NCI-H146 treated with DMSO at 0.1 percent for 48 hours (cell line): ENCODE measurements around the gene COL8A1.

Experiments used
- DNase-seq: peaks from one replicate; lab custom pipeline; 2025; ENCODE audit not compliant: unreplicated experiment; lab: John Stamatoyannopoulos, UW

Gene COL8A1

DNA sequence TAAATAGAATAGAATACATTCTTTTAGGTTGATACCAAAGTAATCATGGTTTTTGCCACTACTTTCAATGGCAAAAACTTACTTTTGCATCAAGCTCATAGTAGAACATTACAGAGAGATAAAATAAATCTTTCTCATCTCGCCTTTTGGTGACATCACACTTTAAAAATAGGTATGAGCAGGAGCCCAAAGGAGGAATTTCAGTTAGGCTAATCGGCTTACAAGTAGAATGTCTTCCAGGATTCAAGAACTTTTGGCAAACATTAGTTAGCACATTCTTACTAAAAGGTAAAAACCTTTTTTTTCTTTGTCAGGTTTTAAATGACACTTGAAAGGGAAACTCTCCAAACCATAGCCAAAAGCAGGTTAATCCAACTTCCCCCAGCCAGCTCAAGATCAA, 119.6 kb downstream of the COL8A1 start:
- DNase-seq = no peak

DNA sequence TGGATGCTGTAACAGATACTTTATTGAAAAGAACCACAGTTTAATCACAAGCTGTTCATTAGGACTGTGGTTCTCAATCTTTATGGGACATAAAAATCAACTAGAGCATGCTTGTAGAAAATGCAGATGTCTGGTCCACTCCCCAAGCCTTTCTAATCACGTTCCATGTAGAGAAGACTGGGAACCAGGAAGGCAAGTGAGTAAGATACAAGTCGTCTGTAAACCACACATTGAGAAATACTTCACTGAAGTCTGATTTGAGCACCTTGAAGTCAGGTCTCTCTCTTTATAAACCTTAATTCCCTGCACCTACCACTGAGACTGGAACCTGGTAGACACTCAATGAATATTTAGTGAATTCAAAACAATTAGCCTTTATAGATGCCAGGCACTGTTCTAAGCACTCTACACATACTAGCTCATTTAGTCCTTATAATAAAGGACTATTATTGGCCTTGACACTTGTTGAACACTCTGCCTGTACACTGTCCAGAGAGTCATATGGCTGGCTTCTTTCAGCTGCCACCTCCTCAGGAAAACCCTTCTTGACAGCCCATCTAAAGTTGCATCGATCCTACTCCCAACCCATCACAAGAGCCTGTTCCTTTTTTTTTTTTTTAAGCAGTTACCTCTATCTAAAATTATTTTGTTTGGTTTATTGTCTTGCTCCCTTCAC, 120.2 kb downstream of the COL8A1 start:
- DNase-seq = no peak

DNA sequence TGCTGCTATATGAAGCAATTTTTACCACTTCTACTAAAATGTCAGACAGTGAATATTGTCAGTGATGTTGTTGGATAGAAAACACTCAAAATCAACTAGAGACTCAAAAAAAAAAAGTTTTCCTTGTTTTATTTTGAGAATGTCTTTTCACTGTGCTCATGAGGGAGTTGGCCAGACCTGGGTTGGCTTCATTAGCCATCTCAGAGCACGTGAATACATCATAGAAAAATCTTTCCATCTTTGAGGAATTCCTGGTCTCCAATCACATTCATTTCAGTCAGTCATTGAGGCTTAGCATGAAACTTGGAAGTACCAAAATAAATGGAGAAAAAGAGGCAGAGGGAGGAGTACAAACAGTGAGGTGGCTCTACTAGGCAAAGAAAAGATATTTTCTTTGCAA, 121.6 kb downstream of the COL8A1 start:
- DNase-seq = no peak

DNA sequence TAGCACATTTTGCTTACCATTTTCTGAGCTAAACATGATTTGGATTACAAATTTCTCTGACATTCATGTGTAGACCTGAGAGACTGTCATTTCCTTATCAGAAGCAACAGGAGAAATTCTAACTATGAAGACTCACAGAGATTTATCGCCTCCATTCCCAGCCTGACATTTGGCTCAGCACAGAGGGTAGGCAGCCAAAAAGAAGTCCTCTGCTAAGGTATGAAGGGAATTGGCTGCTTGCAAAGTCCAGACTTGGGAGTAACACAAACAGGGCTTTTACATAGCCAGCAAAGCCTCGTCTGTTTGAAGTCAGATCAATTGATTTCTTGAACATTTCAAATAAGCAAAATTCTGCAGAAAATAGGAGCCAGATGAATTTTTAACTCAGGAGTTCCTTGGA, 122.2 kb downstream of the COL8A1 start:
- DNase-seq = no peak

DNA sequence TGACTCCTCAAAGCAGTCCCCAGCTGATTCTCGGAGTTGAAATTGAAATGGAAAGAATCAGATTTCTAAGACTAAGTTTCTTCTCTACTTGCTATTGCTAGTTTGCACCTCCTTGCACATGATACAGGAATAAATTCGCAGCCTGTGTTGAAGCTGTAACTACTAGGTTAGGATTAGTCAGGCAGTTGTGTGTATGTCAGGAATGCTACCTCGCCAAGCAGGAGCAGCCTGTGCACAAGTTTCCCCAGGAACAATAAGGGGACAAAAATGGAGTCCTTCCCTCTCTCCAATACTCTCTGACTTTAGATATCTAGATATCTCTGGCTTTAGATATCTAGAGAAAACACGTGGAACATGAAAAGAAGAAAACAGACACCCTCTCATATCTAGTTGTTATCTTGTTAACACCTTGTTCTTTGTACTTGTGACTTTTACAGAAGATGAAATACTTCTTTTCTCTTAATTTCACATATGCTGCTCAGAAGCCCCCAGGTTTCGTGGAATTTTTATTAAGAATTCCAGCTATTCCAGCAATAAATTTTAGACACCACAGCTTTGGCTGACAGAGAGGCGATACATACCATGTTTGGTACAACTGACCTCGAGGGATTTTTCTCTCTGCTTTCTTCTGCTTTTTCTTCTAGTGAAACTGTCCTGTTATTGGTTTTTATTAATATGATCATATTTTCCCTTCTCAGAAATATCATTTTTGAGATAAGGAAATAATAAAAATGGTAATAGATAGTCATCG, 123.2 kb downstream of the COL8A1 start:
- DNase-seq = no peak

DNA sequence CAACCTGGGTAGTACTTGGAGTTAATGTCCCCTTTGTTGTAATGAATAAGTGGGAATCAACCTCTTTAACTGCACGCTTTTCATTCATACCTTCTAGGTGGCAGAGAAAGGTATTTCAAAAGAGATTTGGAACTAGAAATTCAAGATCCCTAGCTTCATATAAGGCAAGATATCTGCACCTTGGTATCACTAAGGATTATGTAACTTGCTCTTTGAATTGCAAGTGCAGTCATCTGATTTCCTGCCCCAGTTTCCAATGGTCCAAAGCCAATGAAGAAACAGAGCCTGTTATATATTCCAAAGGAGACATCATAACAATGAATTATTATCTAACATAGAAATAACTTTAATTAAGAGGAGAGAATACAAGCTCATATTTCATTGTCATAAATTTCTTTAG, 124.5 kb downstream of the COL8A1 start:
- no peak for DNase-seq

DNA sequence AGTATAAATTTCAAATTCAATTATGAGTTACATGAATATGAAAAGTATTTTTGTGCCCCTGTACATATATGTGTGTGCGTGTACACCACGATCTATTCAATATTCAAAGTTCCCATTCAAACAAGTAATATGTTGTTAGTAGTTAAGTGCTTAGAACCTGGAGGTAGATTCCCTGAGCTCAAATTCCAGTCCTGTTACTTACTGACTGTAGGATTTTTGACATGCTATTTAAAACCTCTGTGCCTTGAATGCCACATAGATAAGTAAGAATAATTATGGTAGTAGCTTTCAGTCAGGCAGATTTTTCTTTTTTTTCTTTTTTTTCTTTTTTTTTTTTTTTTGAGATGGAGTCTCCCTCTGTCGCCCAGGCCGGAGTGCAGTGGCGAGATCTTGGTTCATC, 126.0 kb downstream of the COL8A1 start:
- DNase-seq = no peak

DNA sequence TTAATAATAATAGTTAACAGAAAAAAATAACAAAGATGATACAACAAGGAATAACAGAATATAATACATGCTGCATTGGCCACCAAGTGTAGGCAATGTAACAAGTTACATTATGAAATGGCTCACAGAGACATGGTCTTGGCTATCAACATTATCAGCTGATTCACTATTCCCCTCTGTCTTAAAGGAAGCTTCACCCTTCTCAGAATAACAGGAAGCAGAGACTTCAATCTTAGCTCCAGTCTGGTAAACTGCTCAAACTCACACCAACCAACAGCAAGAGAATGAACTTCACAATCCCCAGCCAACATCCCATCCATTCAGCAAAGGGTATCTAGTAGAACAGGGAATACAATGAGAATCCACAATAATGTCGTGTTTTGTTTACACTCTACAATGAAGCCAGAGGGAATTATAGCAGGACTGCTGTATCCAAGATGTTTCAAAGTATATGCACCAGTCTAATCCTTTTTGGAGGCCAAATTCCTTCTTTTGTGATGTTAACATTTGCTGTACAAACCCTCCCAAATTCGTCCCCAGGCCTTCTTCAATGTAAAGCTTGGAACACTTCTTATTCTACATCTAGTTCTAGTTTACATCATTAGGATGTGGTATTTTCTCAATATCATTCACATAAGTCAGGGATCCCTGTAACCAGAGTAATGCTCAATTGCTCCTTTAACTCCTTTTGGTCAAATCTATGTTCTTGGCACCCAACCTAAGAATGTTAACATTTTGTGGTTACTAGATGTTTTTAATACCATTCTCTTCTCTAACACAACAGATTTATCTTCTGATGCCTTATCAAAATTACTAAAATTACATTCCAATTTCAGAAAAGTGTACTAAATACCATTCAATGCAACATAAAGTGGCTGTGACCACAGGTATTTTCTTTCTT, 126.9 kb downstream of the COL8A1 start:
- DNase-seq = no peak

DNA sequence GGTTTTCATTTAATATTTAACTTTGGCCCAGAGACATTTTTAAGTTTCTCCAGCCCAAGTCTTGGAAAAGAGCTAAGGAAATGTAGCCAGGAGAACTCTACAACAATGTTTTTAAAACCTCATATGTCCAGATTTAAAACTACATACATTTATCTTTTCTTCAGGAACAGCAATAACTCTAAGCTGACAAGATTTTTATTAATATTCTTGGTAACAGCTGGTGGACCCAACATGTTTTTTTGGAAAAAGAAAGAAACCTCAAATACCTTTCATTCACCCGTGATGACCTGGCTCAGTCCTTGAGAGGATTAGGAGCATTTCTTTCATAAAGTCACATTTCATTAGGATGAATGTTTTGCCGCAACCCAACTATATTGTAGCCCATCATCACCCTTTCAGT, 128.9 kb downstream of the COL8A1 start:
- no peak for DNase-seq

DNA sequence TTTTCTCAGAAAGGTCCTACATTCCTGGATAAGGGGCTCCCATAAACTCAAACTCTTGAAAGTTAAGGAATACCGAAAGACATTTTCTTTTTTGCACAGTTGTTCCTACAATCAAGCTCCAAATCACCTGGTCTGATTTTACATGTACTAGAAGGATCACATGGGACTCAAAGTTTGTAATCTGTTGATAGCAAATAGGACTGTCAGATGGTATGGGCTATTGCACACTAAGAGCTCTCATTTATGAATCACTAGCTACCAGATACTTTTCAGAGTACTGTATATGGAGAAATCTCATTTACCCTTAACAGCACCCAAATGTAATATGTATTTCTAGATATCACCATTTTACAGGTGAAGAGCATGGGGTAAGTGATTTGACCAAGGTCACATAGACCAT, 129.7 kb downstream of the COL8A1 start:
- no peak for DNase-seq

DNA sequence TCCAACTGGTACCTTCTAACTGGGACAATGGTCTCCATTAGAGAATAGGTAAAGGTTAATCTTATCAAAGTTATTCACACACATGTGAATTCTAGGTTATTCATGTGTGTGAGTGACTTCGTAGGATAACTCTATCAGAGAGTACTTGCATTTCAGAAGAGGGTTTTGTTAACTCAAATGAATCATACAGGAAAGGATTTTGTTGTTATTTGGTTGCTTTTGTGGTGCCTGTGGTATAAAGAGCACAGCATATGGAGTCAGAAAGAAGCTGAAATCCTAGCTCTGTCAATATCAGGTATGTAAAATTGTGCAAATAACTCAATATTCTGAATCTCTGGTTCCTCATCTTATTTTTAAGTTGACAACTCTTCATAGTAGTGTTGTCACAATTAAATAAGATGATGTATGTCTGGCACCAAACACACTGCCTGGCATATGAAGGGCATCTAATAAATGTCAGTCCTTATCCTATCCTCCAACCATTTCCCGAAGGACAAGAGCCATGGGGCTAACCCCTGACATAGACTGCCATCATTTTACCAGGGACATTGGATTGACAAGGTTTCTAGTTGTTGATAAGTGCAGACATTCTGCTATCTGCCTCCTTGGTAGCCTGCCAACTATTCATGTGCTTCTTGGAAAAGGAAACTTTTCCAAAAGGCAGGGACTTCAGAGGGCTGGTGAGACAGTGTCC, 130.6 kb downstream of the COL8A1 start:
- no peak for DNase-seq

DNA sequence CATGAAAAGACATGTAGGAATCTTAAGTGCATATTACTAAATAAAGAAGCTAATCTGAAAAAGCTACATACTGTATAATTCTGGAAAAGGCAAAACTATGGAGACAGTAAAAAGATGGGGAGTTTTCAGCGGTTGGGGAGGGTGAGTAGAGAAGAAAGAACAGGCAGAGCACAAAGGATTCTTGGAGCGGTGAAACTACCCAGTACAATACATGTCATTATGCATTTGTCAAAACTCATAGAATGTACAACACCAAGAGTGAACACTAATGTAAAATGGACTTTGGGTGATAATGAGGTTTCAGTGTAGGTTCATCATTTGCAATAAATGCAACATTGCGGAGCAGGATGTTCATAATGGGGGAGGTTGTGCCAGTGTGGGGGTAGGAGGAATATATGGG, 133.8 kb downstream of the COL8A1 start:
- DNase-seq = no peak

DNA sequence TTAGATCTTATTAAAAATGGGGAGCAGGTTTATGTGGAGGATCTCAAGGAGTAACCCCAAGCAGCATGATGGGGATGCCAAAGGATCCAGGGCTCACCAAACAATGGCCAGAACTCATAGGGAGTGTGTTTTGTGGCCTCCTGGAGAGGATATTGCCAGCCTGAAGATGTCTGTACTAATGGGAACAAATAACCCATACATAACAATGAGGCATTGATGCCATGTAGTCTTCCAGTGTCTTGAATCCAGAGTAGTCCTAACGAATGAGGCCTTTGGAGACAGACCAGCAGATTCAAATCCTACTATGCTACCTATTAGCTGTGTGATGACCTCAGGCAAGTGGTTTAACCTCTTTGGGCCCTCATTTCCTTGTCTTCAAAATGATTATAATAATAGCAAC, 134.3 kb downstream of the COL8A1 start:
- no peak for DNase-seq

DNA sequence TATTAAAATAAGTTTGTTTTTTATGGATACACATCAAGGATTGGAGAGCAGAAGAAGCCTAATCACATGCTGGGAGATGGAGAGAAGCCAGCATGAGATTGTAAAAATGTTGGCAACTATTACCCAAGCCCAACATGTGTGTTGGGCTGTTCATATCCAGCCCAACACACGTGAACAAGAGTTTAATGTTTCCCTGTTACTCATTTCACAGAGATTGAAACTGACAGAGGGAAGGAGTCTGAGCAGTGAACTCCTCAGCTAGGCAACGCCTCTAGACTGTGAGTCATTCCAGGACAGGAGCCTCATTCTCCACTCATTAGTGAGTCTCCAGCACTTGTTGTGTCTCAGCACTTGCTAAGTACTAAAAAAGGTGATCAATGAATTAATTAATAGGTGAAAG, 136.1 kb downstream of the COL8A1 start:
- no peak for DNase-seq

DNA sequence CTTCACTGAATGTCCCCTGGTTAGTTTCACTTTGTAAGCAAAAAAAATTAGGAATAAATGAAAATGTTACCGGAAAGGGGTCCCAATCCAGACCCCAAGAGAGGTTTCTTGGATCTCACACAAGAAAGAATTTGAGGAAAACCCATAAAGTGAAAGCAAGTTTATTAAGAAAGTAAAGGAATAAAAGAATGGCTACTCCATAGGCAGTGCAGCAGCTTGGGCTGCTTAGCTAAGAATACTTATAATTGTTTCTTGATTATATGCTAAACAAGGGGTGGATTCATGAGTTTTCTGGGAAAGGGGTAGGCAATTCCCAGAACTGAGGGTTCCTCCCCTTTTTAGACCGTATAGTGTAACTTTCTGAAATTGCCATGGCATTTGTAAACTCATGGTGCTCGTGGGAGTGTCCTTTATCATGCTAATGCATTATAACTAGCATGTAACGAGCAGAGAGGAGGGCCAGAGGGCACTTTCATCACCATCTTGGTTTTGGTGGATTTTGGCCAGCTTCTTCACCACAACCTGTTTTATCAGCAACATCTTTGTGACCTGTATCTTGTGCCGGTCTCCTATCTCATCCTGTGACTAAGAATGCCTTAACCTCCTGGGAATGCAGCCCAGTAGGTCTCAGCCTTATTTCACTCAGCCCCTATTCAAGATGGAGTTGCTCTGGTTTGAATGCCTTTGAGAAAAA, 138.3 kb downstream of the COL8A1 start:
- no peak for DNase-seq

DNA sequence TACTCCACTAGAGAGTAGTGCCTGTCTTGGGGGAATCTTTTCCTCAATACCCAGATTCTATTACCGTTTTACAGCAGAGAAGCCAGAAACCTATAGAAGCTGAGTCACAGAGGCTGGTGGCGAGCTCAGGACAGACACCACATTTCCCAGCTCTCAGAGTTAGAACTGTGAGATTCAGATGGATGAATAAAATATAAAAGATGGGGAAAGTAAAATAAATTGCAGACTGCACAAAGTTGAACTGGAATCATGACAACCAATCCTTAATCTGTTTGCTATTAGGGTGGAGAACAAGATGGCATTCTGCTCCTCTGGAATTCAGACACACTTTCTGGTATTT, 138.8 kb downstream of the COL8A1 start:
- no peak for DNase-seq

DNA sequence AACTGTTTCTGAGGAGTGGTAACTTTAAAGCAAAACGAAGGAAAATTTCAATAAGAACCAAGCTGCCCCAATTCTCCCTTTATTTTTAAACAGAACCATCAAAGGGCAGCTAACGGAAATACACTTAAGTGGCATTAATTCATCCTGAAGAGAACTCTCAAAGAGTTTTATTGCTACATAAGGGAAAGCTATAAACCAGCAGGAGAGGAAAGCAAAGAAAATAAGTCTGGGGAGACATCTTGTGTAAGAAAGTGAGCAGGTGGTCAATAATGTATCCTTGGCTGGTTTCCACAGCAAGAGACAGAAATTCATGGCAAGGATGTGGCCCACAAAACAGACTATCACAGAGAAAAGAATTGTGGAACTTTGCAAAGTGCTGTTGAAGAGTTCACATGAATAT, 139.3 kb downstream of the COL8A1 start:
- no peak for DNase-seq

DNA sequence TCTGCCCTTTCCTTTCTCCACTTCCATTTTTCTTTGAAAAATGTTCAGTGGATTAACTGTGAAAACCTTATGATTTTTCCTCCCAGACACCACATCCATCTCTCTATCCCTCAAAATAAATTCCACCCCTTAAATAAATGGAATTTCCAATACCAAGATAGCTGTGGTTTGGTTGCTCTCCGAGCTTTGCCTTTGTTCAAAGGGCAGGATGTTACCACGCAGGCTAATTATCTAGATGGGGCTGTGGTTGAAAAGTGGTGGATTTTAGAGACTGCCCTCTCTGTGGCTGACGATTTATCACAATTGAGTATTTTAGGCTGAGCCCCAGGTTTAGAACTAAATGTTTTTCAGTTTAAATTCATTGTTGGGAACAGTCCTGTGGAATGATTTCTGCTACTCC, 142.4 kb downstream of the COL8A1 start:
- DNase-seq = no peak

DNA sequence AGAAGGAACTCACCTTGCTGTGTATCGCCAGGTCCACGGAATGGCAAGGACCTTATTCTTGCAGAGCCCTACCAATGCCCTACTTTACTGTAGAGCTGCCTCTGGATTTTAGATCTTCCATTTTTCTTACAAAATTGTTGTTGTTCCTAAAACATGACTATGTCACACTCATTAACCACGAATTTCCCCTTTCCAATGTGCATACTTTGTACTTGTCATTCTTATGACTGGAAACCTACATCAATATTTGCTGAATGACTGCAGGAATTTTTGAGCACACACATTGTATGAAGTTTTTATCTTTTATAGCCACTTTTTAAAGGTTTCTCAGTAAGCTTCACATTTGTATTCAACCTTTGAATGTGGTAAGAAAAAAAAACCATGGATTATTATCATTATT, 143.4 kb downstream of the COL8A1 start:
- no peak for DNase-seq

DNA sequence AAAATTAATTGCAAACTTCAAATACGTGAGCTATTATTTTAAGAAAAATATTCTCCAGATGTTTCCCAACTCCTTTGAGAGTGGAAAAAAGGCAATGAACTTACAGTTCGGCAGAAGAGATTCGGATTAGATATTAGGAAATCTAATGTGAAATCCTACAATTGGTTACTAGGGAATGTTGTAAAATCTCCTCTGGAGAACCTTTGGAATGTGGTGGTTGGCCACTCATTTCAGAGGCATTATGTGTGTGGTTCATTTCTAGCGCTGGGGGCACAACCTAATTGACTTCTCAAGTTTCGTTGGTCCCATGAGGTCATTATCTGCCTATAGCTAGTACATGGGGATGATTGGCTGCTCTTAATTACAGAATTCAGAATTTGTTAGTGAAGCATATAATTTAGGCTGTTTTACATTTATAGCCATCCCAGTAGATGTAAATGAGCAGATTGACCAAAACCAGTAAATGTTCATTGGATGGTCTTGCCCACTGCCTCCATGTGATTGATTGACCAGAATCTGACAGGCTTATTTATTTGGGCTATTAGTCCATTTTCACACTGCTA, 144.7 kb downstream of the COL8A1 start:
- no peak for DNase-seq
